Dedifferentiated amniotic fluid mesenchymal stem cell (primary cell): ENCODE data around the gene KCNF1.

Source experiments
- DNase-seq: peaks from one replicate; pipeline ENCODE4 v3.0.0-alpha.2; 2016; ENCODE audit errors: extremely low spot score

The KCNF1 gene

GRCh38 chr2:10920764-10921388 is 9.1 kb downstream of the KCNF1 start:
- no peak for DNase-seq

- DNase-seq = no peak
These were observed 9.8 kb downstream of the KCNF1 start for GRCh38 chr2:10921525-10921924.

- no peak for DNase-seq
These were observed 10.7 kb downstream of the KCNF1 start for GRCh38 chr2:10922307-10923007.

- DNase-seq = no peak
These were observed 11.3 kb downstream of the KCNF1 start for GRCh38 chr2:10923008-10923375.

- no peak for DNase-seq
These were observed 12.2 kb downstream of the KCNF1 start for GRCh38 chr2:10923965-10924364.

- DNase-seq = no peak
These were observed 12.7 kb downstream of the KCNF1 start for GRCh38 chr2:10924441-10924840.

GRCh38 chr2:10924859-10925258 is 13.1 kb downstream of the KCNF1 start:
- no peak for DNase-seq

GRCh38 chr2:10926191-10926820 is 14.6 kb downstream of the KCNF1 start:
- no peak for DNase-seq

- no peak for DNase-seq
These were observed 19.2 kb downstream of the KCNF1 start for GRCh38 chr2:10930721-10931516.

GRCh38 chr2:10931710-10932255 is 20.0 kb downstream of the KCNF1 start:
- DNase-seq = no peak

- no peak for DNase-seq
These were observed 20.8 kb downstream of the KCNF1 start for GRCh38 chr2:10932345-10933151.

GRCh38 chr2:10933700-10934225 is 22.0 kb downstream of the KCNF1 start:
- no peak for DNase-seq

- no peak for DNase-seq
These were observed 22.7 kb downstream of the KCNF1 start for GRCh38 chr2:10934308-10934978.

GRCh38 chr2:10934979-10935350 is 23.2 kb downstream of the KCNF1 start:
- DNase-seq = no peak

- DNase-seq = no peak
These were observed 23.7 kb downstream of the KCNF1 start for GRCh38 chr2:10935366-10935918.

- DNase-seq = peak; percentile 83
These were observed 24.5 kb downstream of the KCNF1 start for GRCh38 chr2:10935953-10936942.

GRCh38 chr2:10939058-10939457 is 27.3 kb downstream of the KCNF1 start:
- no peak for DNase-seq

- DNase-seq = no peak
These were observed 28.9 kb downstream of the KCNF1 start for GRCh38 chr2:10940596-10940995.

- no peak for DNase-seq
These were observed 29.6 kb downstream of the KCNF1 start for GRCh38 chr2:10941383-10941782.
